OCI-LY1 (cell line): Measurements from ENCODE around the gene MYH14.

ENCODE experiments used
- CTCF ChIP-seq: fragments of 200-600 bp; sonication (generic), shearing (Covaris generic); IDR thresholded peaks from 2 replicates; pipeline ENCODE4 v1.5.1; 2017; ENCODE audit warnings: mild to moderate bottlenecking, antibody characterized with exemption, low read length, moderate library complexity, mixed read lengths
- EZH2 ChIP-seq: fragments of 200-600 bp; sonication (generic), shearing (Covaris generic); IDR thresholded peaks from 2 replicates; pipeline ENCODE4 v1.8.0; 2017; ENCODE audit warnings: borderline replicate concordance, mixed run types, mild to moderate bottlenecking, antibody characterized with exemption, low read length, moderate library complexity, mixed read lengths

GRCh38 chr19:50266041-50266440 is 62.6 kb downstream of the MYH14 start:
- no peak for TF ChIP-seq CTCF
- no peak for TF ChIP-seq EZH2
